CD4-positive, alpha-beta T cell (primary cell): Measurements from ENCODE around the gene MAIP1. TPM values are rescaled to one million over a fixed set of nuclear protein-coding genes. Genes with fewer than 3 reads are reported as not detected.

Source experiments
- ATAC-seq: fragments of 200-7000 bp; cut with Tn5 transposase; one replicate; pipeline ENCODE4 v1.10.0; 2022; ENCODE audit warnings: mild to moderate bottlenecking; ENCODE audit not compliant: poor library complexity
- CTCF ChIA-PET: fragments of 350-600 bp; sonication (Branson Sonifier 250); formaldehyde crosslinking; loops from one replicate; lab custom pipeline; 2021; ENCODE audit warnings: antibody characterized with exemption, inconsistent platforms; lab: Charles Lee
- POLR2A ChIA-PET: fragments of 350-600 bp; sonication (Branson Sonifier 250); formaldehyde crosslinking; loops from one replicate; lab custom pipeline; 2021; ENCODE audit warnings: antibody characterized with exemption, inconsistent platforms; lab: Charles Lee
- DNase-seq, 14 experiments: peaks; one replicate each; pipeline ENCODE4 v3.0.0-alpha.2; 2013 to 2020; ENCODE audit warnings: mixed read lengths in 2 of 14
- H3K27ac ChIP-seq, 2 donors: one replicate each; pipeline versions ENCODE4 v1.5.1 to v1.7.0; 2013; ENCODE audit warnings: low read length in 2 of 2, low read depth in 1 of 2, mild to moderate bottlenecking in 1 of 2
- H3K27me3 ChIP-seq, 2 experiments: 1 replicate in 1 of 2; 2 replicates in 1 of 2; pipeline versions ENCODE4 v1.6.1 to v1.7.0; 2013; ENCODE audit warnings: low read length in 2 of 2, control low read depth in 1 of 2, mild to moderate bottlenecking in 1 of 2, moderate library complexity in 1 of 2; ENCODE audit not compliant: insufficient read depth in 2 of 2, control insufficient read depth in 1 of 2
- H3K36me3 ChIP-seq: one replicate; pipeline ENCODE4 v1.6.1; 2013; ENCODE audit warnings: low read length, control low read depth; ENCODE audit not compliant: insufficient read depth
- H3K4me1 ChIP-seq: one replicate; pipeline ENCODE4 v1.6.1; 2013; ENCODE audit warnings: low read length, control low read depth; ENCODE audit not compliant: insufficient read depth
- H3K4me3 ChIP-seq: one replicate; pipeline ENCODE4 v1.5.1; 2013; ENCODE audit warnings: mild to moderate bottlenecking, low read length, moderate library complexity
- H3K9me3 ChIP-seq, 2 experiments: 1 replicate in 1 of 2; 2 replicates in 1 of 2; pipeline versions ENCODE4 v1.6.1 to v1.7.0; 2013; ENCODE audit warnings: low read length in 2 of 2, mild to moderate bottlenecking in 2 of 2, control low read depth in 1 of 2, moderate library complexity in 1 of 2; ENCODE audit not compliant: control insufficient read depth in 1 of 2, insufficient read depth in 1 of 2
- H3K27ac Mint-ChIP-seq: one replicate; pipeline ENCODE4 v1.8.0; 2020; ENCODE audit warnings: mixed read lengths
- H3K27me3 Mint-ChIP-seq: one replicate; pipeline ENCODE4 v1.8.0; 2021; ENCODE audit warnings: mixed read lengths
- H3K36me3 Mint-ChIP-seq: one replicate; pipeline ENCODE4 v1.8.0; 2021; ENCODE audit warnings: low read depth, mixed read lengths
- H3K4me1 Mint-ChIP-seq: one replicate; pipeline ENCODE4 v1.8.0; 2021; ENCODE audit warnings: low read depth, mixed read lengths
- H3K4me3 Mint-ChIP-seq: one replicate; pipeline ENCODE4 v1.8.0; 2020; ENCODE audit warnings: mild to moderate bottlenecking, mixed read lengths
- H3K9me3 Mint-ChIP-seq: one replicate; pipeline ENCODE4 v1.8.0; 2020; ENCODE audit warnings: mixed read lengths
- intact Hi-C, 2 experiments: fragments of 100-400 bp; cut with DNase I in 1 of 2; cut with micrococcal nuclease in 1 of 2; formaldehyde crosslinking; loops; one replicate each; pipeline versions ENCODE4 v1.15.1 to v1.9.0; 2023 to 2025; cut with DNase I, micrococcal nuclease
- total RNA-seq, 174 experiments: library from RNA in 2 of 174; stranded (reverse) in 2 of 174; gene quantifications; one replicate each; pipeline ENCODE4 v1.2.3 and lab custom pipeline; 2021 to 2026
- TF ChIP-seq, protein P1 (sequence below): fragments of 200-600 bp; IDR thresholded peaks from one replicate; pipeline ENCODE4 v1.8.0; 2022; ENCODE audit warnings: antibody characterized with exemption, mild to moderate bottlenecking

Gene MAIP1
- total RNA-seq, 2 experiments from 2014 or later = 34.6 to 35.8 TPM

DNA sequence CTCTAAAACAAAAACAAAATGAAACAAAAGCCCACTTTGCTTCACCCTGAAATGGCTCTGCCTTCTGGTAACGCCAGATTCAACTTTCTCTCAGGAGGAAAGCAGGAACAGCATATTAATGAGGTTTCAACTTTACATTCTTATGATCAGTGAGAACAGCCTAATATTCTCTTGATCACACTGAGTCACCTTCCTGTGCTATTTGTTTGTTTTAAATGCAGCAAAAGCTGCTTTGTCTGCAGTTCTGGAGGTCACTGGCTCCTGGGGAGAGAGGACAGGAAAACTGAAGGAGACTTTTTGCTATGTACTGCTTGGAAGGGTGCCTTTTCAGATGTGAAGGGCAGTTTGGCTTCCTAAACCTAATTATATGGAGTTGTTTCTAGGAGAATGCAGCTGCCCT lies 48.1 kb downstream of the MAIP1 start:
- TF ChIP-seq, protein P1, sequence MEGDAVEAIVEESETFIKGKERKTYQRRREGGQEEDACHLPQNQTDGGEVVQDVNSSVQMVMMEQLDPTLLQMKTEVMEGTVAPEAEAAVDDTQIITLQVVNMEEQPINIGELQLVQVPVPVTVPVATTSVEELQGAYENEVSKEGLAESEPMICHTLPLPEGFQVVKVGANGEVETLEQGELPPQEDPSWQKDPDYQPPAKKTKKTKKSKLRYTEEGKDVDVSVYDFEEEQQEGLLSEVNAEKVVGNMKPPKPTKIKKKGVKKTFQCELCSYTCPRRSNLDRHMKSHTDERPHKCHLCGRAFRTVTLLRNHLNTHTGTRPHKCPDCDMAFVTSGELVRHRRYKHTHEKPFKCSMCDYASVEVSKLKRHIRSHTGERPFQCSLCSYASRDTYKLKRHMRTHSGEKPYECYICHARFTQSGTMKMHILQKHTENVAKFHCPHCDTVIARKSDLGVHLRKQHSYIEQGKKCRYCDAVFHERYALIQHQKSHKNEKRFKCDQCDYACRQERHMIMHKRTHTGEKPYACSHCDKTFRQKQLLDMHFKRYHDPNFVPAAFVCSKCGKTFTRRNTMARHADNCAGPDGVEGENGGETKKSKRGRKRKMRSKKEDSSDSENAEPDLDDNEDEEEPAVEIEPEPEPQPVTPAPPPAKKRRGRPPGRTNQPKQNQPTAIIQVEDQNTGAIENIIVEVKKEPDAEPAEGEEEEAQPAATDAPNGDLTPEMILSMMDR = no peak
- no peaks in the 10 kb centered on the region for H3K9me3 Mint-ChIP-seq
- Histone ChIP-seq H3K36me3 (no peaks in the 10 kb centered on the region), H3K27me3 (no peaks in the 10 kb centered on the region), H3K27ac (no peak overlapping the region), H3K4me3 (no peak overlapping the region), H3K9me3 (no peaks in the 10 kb centered on the region), H3K4me1 (no peaks in the 10 kb centered on the region)
- no peaks in the 10 kb centered on the region for H3K36me3 Mint-ChIP-seq
- DNase-seq (no peak), ATAC-seq (no peak)
- CTCF ChIA-PET = no interaction called here
- no peak overlapping the region for H3K27ac Mint-ChIP-seq
- POLR2A ChIA-PET = interaction anchor here (0.6 kb wide), 1 partner anchor 73 kb away, joined by 3 read pairs; no protein-coding TSS in a partner anchor
- intact Hi-C loops = no loop called here
- H3K27me3 Mint-ChIP-seq = peaks cover 6% of the 10 kb centered on the region
- no peaks in the 10 kb centered on the region for H3K4me1 Mint-ChIP-seq
- no peak overlapping the region for H3K4me3 Mint-ChIP-seq

GRCh38 chr2:200005675-200006074 lies 50.3 kb downstream of the MAIP1 start:
- no peak overlapping the region for H3K4me3 Mint-ChIP-seq
- H3K9me3 Mint-ChIP-seq = no peaks in the 10 kb centered on the region
- no peaks in the 10 kb centered on the region for H3K4me1 ChIP-seq
- ATAC-seq = no peak
- no peaks in the 10 kb centered on the region for H3K36me3 Mint-ChIP-seq
- intact Hi-C loops = no loop called here
- ChIA-PET POLR2A (no interaction called here), CTCF (no interaction called here)
- no peak overlapping the region for H3K27ac Mint-ChIP-seq
- H3K27me3 Mint-ChIP-seq = peaks cover 6% of the 10 kb centered on the region
- H3K27ac ChIP-seq = no peak overlapping the region
- peaks cover 0 to 2% of the 10 kb centered on the region in 2 experiments for H3K27me3 ChIP-seq
- no peak for DNase-seq
- TF ChIP-seq, protein P1 = no peak
- no peak overlapping the region for H3K4me3 ChIP-seq
- H3K9me3 ChIP-seq = no peaks in the 10 kb centered on the region
- no peaks in the 10 kb centered on the region for H3K4me1 Mint-ChIP-seq
- no peaks in the 10 kb centered on the region for H3K36me3 ChIP-seq

DNA sequence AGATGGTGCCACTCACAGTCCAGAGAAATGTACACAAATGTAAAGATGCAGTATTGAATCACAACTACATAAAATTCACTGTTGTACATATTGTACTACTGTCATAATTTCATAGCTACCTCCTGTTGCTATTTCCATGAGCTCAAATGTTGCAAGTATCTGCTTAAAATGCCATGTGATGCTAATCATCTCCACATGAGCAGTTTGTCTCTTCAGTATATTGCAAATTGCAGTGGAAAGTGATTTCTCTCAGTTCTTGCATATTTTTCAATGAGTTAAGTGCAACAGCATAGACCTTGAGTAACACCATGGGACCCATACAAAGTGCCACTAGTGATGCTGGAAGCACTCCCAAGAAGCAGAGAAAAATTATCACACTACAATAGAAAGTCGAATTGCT lies 51.9 kb downstream of the MAIP1 start:
- Mint-ChIP-seq H3K27me3 (peaks cover 11% of the 10 kb centered on the region), H3K9me3 (no peaks in the 10 kb centered on the region), H3K27ac (no peak overlapping the region), H3K4me1 (no peaks in the 10 kb centered on the region), H3K36me3 (no peaks in the 10 kb centered on the region), H3K4me3 (no peak overlapping the region)
- ATAC-seq (no peak), DNase-seq (no peak)
- Histone ChIP-seq H3K9me3 (no peaks in the 10 kb centered on the region), H3K27me3 (peaks cover 0 to 4% of the 10 kb centered on the region in 2 experiments), H3K27ac (no peak overlapping the region), H3K36me3 (no peaks in the 10 kb centered on the region), H3K4me3 (no peak overlapping the region), H3K4me1 (no peaks in the 10 kb centered on the region)
- intact Hi-C loops = no loop called here
- ChIA-PET CTCF (no interaction called here), POLR2A (no interaction called here)
- TF ChIP-seq, protein P1 = no peak
